Nephron progenitor cell (in vitro differentiated cells): ENCODE data around the gene NPHS1.
"Not testable (repeated sequence)": the region's sequence is repeated elsewhere in the genome, so short reads cannot be mapped to it uniquely, and the experiment has no call there.

Source experiments
- DNase-seq: peaks from one replicate; pipeline ENCODE4 v3.0.0; 2021
- H3K27ac Mint-ChIP-seq: 2 replicates; pipeline ENCODE4 v1.8.0; 2021; ENCODE audit warnings: mild to moderate bottlenecking, moderate library complexity, mixed read lengths
- H3K27me3 Mint-ChIP-seq: 2 replicates; pipeline ENCODE4 v1.8.0; 2021; ENCODE audit warnings: mild to moderate bottlenecking, low read depth, mixed read lengths; ENCODE audit not compliant: poor library complexity
- H3K36me3 Mint-ChIP-seq: 2 replicates; pipeline ENCODE4 v1.8.0; 2021; ENCODE audit warnings: low read depth, mixed read lengths
- H3K4me1 Mint-ChIP-seq: 2 replicates; pipeline ENCODE4 v1.8.0; 2021; ENCODE audit warnings: mixed read lengths
- H3K4me3 Mint-ChIP-seq: 2 replicates; pipeline ENCODE4 v1.8.0; 2021; ENCODE audit warnings: mild to moderate bottlenecking, moderate library complexity, mixed read lengths
- H3K9me3 Mint-ChIP-seq: 2 replicates; pipeline ENCODE4 v1.8.0; 2021; ENCODE audit warnings: mild to moderate bottlenecking, moderate library complexity, mixed read lengths
- TF ChIP-seq, protein P1 (sequence below): fragments of 200-600 bp; sonication (generic); IDR thresholded peaks from 2 replicates; pipeline ENCODE4 v1.5.0; 2021; ENCODE audit warnings: antibody characterized with exemption

NPHS1 gene

DNA sequence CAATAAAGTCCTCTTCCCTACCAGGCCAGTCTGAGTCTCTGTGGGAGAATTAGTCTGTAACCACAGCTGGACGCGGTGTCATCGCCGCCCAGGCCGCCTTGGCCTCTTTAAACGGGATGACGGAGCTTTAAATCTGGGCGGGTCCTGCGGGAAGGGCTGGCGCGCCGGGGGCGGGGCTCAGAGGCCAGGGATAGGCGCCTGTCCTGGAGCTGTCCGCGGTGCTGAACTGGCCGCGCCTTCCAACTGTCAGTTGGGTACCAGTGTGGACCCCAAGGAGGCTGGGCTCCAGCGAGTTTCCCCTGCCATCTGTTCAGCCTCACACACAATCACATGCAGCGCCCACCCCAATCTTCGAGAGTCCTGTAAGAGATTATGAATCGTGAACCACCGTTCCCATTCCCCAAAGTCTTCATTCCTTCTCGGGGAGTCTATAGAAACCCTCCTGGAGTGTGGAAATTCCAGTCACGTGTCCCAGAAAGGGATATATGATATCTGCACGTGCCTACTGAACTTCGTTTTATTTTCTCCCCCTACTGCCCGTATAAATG, 27.5 kb upstream of the NPHS1 start:
- Mint-ChIP-seq H3K36me3 (peaks cover 29% of the 10 kb centered on the region), H3K4me3 (no peak overlapping the region), H3K4me1 (peaks cover 9% of the 10 kb centered on the region), H3K9me3 (no peaks in the 10 kb centered on the region), H3K27me3 (peaks cover 37% of the 10 kb centered on the region), H3K27ac (no peak overlapping the region)
- peak; percentile 100 for DNase-seq
- TF ChIP-seq, protein P1, sequence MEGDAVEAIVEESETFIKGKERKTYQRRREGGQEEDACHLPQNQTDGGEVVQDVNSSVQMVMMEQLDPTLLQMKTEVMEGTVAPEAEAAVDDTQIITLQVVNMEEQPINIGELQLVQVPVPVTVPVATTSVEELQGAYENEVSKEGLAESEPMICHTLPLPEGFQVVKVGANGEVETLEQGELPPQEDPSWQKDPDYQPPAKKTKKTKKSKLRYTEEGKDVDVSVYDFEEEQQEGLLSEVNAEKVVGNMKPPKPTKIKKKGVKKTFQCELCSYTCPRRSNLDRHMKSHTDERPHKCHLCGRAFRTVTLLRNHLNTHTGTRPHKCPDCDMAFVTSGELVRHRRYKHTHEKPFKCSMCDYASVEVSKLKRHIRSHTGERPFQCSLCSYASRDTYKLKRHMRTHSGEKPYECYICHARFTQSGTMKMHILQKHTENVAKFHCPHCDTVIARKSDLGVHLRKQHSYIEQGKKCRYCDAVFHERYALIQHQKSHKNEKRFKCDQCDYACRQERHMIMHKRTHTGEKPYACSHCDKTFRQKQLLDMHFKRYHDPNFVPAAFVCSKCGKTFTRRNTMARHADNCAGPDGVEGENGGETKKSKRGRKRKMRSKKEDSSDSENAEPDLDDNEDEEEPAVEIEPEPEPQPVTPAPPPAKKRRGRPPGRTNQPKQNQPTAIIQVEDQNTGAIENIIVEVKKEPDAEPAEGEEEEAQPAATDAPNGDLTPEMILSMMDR, result no peak

GRCh38 chr19:35879068-35879467, 26.8 kb upstream of the NPHS1 start:
- no peak overlapping the region for H3K4me3 Mint-ChIP-seq
- TF ChIP-seq, protein P1, result no peak
- H3K27me3 Mint-ChIP-seq, result peaks cover 33% of the 10 kb centered on the region
- peaks cover 9% of the 10 kb centered on the region for H3K4me1 Mint-ChIP-seq
- H3K27ac Mint-ChIP-seq, result no peak overlapping the region
- peaks cover 33% of the 10 kb centered on the region for H3K36me3 Mint-ChIP-seq
- no peak for DNase-seq
- H3K9me3 Mint-ChIP-seq, result no peaks in the 10 kb centered on the region

DNA sequence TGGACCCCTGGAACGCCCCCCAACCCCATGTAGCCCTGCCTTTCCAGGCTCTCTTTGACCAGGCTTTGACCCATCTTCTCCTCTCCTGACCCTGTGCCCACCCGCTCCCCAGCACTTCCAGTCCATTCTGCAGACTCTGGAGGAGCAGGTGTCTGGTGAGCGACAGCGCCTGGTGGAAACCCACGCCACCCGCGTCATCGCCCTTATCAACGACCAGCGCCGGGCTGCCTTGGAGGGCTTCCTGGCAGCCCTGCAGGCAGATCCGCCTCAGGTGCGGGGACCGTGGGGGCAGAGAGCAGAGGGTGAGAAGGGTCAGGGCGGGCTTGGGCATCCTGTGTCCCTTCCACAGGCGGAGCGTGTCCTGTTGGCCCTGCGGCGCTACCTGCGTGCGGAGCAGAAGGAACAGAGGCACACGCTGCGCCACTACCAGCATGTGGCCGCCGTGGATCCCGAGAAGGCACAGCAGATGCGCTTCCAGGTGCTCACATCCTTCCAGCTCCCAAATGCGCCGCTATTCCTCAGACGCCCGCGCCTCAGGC, 22.2 kb upstream of the NPHS1 start:
- Mint-ChIP-seq H3K36me3 (peaks cover 41% of the 10 kb centered on the region), H3K4me1 (peaks cover 24% of the 10 kb centered on the region), H3K27ac (peak overlapping the region; percentile 76), H3K27me3 (peaks cover 12% of the 10 kb centered on the region), H3K4me3 (no peak overlapping the region), H3K9me3 (no peaks in the 10 kb centered on the region)
- DNase-seq, result no peak
- TF ChIP-seq, protein P1, result no peak

DNA sequence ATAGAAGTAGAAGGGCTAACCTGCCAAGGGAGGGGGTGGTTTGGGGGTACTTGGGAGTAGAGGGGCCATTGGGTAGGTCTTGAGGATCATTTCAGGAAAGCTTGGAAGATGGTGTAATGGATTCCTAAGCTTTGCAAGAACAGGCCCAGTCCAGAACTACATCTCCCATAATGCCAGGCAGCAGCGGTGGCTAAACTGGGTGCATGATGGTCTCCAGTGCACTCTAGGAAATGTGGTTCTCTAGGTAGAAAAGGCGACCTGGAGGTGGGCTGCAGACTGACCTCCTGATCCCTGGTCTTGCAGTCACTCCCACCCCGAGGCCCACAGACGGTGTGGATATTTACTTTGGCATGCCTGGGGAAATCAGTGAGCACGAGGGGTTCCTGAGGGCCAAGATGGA, 19.9 kb upstream of the NPHS1 start:
- Mint-ChIP-seq H3K36me3 (peaks cover 27% of the 10 kb centered on the region), H3K9me3 (no peaks in the 10 kb centered on the region), H3K27me3 (peaks cover 12% of the 10 kb centered on the region), H3K4me3 (no peak overlapping the region), H3K27ac (no peak overlapping the region), H3K4me1 (peaks cover 31% of the 10 kb centered on the region)
- TF ChIP-seq, protein P1, result no peak
- DNase-seq, result no peak

- Mint-ChIP-seq H3K4me3 (no peak overlapping the region), H3K4me1 (peaks cover 31% of the 10 kb centered on the region), H3K9me3 (no peaks in the 10 kb centered on the region), H3K27ac (no peak overlapping the region), H3K27me3 (peaks cover 16% of the 10 kb centered on the region), H3K36me3 (peaks cover 26% of the 10 kb centered on the region)
- DNase-seq, result no peak
- TF ChIP-seq, protein P1, result no peak
These were observed 19.3 kb upstream of the NPHS1 start for GRCh38 chr19:35871611-35872010.

- TF ChIP-seq, protein P1, result no peak
- Mint-ChIP-seq H3K9me3 (no peaks in the 10 kb centered on the region), H3K4me3 (peak overlapping the region; percentile 81), H3K27ac (no peak overlapping the region), H3K36me3 (peaks cover 17% of the 10 kb centered on the region), H3K4me1 (peaks cover 31% of the 10 kb centered on the region), H3K27me3 (peaks cover 20% of the 10 kb centered on the region)
- no peak for DNase-seq
These were observed 18.5 kb upstream of the NPHS1 start for GRCh38 chr19:35870798-35871197.

DNA sequence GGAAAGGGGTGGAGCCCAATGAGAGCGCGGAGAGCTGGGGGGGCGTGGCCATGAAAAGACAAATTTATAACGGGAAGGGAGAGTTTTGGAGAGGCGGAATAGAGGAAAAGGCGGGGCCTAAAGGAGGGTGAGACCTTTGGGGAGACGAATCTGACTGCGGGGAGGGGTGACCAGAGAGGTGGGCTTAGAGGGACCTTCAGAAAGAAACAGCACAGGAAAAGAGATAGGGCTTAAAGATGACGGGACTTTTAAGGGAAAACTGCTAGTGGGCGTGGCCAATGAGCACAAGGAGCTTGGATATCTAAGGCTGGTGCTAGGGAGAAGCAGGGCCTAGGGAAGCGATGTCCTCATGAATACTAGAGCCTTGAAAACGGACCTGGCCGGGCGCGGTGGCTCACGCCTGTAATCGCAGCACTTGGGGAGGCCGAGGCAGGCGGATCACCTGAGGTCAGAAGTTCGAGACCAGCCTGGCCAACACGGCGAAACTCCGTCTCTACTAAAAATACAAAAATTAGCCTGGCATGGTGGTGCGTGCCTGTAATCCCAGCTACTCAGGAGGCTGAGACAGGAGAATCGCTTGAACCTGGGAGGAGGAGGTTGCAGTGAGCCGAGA, 17.9 kb upstream of the NPHS1 start:
- not testable (repeated sequence) for H3K9me3 Mint-ChIP-seq
- H3K27me3 Mint-ChIP-seq, result peaks cover 26% of the 10 kb centered on the region
- H3K36me3 Mint-ChIP-seq, result peaks cover 17% of the 10 kb centered on the region
- H3K4me1 Mint-ChIP-seq, result peaks cover 31% of the 10 kb centered on the region
- H3K27ac Mint-ChIP-seq, result peak overlapping the region; percentile 81
- peak; percentile 80 for DNase-seq
- peak overlapping the region; percentile 81 for H3K4me3 Mint-ChIP-seq
